GM19351 (cell line): ENCODE data around the gene TNFRSF19.
"Not testable (repeated sequence)": the region's sequence is repeated elsewhere in the genome, so short reads cannot be mapped to it uniquely, and the experiment has no call there.

Experiments
- ATAC-seq: cut with Tn5 transposase; IDR thresholded peaks from one replicate; pipeline ENCODE4 v1.9.1; 2021; ENCODE audit warnings: mild to moderate bottlenecking, moderate library complexity; ENCODE audit not compliant: unreplicated experiment

Gene TNFRSF19, protein sequence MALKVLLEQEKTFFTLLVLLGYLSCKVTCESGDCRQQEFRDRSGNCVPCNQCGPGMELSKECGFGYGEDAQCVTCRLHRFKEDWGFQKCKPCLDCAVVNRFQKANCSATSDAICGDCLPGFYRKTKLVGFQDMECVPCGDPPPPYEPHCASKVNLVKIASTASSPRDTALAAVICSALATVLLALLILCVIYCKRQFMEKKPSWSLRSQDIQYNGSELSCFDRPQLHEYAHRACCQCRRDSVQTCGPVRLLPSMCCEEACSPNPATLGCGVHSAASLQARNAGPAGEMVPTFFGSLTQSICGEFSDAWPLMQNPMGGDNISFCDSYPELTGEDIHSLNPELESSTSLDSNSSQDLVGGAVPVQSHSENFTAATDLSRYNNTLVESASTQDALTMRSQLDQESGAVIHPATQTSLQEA

DNA sequence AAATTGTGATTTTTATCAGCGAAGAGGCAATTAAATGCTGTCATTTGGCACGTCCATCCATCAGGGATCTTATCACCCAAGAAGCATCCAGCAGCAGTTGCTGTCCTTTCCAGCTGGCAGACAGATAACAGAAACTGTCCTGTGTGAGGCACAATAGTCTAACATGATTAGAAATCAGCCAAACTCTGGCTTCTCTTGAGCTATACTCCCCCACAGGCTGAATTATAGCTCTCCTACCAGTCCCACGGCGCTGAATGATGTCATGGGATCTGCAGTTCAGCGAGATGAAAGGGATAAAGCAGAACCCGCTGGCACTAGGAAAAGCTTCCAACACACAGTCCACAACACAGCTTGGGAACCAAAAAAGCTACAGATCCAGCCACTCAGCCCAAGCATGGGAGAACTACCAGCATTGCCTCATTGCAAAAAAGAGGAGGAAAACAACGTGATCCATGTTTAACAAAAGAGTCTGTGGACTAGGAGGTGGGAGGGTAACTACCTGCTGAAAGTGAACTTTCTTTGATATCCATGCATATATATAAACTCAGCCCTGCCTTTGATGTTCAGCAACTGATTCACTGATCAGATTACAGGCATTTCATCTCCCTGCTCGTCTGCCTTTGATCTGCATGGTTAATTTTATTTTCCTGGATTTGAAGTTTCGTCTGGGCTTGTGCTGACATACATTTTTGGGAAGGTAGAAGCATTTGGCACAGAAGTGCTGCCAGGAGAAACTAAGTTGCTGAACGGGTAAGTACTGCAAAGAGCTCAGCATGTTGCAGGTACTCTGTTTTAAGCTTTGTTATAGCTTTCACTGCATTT, at the start of gene TNFRSF19:
TSS of gene TNFRSF19 (plus strand) at position 314 of the 822 bp plus-strand sequence. CDS start 19,772 bp downstream, outside the sequence.
- no peak for ATAC-seq

GRCh38 chr13:23529926-23530325, 40.3 kb upstream of the TNFRSF19 start:
- not testable (repeated sequence) for ATAC-seq

DNA sequence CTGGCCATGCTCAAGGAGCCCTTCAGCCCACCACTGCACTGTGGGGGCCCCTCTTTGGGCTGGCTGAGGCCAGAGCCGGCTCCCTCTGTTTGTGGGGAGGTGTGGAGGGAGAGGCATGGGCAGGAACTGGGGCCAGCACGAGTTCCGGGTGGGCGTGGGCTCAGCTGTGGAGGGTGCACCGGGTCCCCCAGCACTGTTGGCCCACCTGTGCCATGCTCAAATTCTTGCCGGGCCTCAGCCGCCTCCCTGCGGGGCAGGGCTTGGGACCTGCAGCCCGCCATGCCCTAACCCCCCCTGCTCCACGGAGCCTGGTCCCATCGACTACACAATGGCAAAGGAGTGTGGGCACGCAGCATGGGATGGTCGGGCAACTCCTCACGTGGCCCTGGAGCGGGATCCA, 38.8 kb upstream of the TNFRSF19 start:
- no peak for ATAC-seq

GRCh38 chr13:23534090-23534489, 36.1 kb upstream of the TNFRSF19 start:
- ATAC-seq = no peak

- ATAC-seq = no peak
These were observed 28.9 kb upstream of the TNFRSF19 start for GRCh38 chr13:23541221-23541824.

DNA sequence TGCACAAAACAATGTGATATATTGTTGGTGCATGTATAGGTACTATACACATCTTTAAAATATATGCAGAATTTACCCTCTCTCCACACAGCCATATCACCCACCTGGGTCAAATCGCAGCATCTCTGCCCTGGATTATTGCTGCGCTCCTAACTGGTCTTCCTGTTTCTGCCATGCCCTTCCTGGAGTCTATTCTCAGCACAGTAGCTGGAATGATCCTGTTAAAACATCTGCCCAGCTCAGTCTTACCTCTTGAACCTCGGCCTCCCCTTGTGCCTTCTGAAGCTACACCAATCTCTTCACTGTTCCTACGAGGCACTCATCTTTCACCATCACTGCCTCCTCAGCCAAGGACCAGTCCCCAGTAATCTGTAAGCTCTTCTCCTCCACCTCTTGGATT, 25.5 kb upstream of the TNFRSF19 start:
- no peak for ATAC-seq

DNA sequence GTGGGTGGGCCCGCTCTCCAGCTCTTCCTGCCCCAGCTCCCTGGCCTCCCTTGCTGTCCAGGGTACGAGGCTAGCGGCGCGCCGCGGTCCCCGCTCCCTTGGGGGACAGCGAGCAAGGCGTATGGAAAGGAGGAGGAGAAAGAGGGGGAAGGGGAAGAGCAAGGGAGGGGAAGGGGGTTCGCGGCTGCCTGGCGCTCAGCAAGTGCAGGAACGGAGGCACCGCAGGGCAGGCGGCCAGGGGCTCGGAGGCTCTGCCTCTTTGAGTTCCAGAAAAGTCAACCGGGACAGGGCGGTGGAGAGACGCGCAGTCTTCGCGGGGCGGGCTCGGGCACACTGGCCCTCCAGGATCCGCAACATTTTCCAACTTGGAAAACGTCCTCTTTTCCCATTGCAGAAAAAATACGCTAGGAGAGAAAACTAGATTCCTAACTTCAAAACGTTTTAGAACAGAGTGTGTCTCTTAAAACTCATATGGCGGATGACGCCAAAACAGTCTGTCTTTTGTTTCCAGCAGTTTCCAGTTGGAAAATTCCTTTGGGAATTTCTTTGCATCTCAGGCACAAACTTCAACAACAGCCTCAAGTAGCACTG, 23.1 kb upstream of the TNFRSF19 start:
- ATAC-seq = no peak

DNA sequence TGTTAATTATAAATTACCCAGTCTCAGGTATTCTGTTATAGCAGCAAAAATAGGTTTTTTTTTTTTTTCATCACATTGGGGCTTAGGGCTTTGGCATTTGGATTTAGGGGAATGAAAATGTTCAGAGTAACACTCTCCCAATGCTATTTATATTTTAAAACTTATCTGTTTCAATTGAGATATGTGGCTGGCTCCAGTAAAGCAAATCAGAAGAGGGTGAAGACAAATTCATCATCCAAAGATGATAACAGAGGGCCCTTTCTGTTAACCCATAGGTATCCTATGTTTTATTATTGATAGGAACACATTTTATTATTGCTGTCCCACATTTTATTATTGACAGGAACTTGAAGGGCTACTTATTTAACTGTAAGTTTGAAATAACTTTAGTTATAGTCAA, 20.5 kb upstream of the TNFRSF19 start:
- no peak for ATAC-seq

DNA sequence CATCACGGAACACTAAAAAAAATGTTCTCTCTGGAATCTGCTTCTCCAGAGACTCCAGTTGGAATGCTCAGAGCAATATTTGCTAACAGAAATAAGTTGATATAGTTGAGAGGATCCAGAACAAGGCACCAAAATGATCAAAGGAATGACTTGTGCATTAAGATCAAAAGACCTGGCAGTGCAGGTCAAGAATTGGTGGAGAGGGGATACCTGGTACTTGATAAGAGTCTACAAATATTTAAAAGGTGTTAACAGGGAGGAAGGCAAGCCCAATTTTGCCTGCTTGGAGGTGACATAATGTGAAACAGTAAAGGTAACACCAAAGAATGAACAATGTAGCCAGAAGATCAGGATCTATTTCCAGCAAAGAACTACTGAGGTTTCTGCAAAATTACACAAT, 20.0 kb upstream of the TNFRSF19 start:
- ATAC-seq = no peak

DNA sequence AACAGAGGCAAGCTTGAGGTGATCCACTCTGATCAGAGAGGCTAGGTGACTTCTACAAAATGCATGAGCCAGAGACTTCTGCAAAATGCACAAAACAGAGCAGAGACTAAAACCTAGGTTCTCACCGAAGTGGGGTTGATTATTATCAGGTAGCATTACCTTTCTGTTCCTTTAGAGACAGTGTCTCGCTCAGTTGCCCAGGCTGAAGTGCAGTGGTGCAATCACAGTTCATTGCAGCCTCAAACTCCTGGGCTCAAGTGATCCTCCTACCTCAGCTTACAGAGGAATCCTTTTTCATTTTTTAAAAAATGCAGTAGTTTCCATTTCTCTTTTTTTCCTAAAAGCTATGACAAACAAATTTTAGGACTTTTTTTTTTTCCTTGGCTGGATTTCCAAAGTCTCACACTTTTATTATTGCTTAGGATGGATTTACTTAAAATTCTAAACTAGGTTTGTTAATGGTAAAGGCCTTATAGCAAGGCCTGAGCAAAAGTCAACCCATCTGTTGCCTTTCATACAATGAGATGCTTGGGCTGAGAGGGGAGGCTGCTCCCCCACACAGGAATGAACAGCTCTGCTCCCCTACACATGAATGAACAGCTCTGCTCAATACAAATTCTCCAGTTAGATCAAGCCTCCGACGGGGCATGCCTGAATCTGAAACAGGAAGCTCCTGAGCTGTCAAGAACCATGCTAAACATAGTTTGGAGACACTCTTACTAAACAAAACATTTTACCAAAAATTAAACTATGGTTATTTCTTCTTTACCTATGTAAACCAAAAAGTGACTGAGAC, 18.8 kb upstream of the TNFRSF19 start:
- no peak for ATAC-seq

- ATAC-seq = no peak
These were observed 18.0 kb upstream of the TNFRSF19 start for GRCh38 chr13:23552171-23552570.

GRCh38 chr13:23552661-23553060, 17.6 kb upstream of the TNFRSF19 start:
- no peak for ATAC-seq

DNA sequence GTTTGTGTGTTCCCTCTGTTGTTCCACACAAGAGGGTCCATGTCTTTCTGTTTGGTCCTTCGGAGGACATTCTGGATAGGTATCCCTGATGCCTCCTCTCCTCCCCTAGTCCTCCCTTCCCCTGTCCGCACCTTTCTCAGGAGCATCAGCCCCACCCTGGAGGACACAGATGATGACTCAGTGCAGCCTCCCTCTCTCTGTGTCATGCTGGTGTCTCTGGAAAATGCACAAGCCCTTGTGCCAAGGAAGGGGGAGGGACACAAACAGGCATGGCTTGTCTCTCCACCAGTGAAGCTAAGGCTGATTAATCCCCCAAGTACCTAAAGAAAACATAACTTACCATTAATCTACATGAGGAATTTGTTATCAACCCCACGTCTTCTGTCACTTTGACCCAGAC, 16.2 kb upstream of the TNFRSF19 start:
- ATAC-seq = no peak

GRCh38 chr13:23557043-23557442, 13.2 kb upstream of the TNFRSF19 start:
- ATAC-seq = no peak

- no peak for ATAC-seq
These were observed 12.5 kb upstream of the TNFRSF19 start for GRCh38 chr13:23557733-23558132.

DNA sequence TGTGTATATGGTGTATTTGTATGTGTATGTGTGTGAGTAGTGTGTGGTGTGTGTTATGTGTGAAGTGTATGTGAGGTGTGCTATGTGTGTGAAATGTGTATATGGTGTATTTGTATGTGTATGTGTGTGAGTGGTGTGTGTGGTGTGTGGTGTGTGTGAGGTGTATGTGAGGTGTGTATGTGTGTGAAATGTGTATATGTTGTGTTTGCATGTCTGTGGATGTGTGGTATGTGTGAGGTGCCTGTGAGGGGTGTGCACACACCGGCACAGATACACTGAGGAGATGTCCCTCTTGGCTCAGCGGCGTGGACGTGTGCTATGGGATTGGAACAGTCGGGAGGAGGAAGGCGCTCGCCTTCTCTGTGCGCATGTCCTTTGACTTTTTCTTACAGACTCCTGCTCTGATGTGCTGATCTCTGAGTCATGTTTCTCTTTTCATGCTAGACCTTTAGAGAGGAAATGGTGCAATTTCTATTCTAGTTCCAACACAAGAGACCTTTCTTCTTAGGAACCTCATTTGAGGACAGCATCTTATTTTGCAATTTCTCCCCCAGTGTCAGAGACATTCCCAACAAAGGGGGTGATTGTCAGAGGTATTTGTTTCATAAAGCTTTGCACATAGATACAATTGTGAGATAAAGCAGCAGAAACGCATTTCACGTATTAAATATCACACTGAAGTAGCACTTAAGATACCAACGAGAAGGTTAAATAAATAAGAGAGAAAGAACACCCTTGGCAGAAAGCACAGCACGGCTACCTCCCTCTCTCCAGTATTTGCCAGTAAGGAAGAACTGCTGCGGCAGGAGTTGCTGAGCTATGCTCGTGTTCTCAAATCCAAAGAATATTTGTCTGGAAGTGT, 11.3 kb upstream of the TNFRSF19 start:
- ATAC-seq = no peak

DNA sequence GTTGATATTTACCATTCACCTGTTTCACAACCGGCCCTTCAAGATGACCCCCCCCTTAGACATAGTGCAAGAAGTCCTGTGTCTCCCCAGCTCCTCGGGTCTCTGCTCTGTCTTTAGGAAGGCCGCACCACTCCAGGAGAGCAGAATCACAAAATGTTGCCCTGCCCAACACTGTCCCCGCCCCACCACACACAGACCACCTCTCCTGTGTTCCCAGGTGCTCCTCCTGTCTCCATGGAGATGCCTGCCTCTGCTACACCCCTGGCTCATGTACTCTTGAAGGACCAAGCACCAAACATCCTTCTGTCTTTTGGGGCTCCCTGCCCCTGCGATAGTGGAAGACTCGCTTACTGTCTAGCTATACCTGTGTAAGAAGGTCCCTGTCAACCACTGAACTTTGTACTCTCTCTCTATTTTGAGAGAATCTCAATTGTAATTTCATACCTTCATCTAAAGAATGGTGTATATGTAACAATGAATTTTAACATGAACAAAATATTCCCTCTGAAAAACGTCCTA, 9.6 kb upstream of the TNFRSF19 start:
- ATAC-seq = peak; percentile 37

- peak; percentile 92 for ATAC-seq
These were observed 9.0 kb upstream of the TNFRSF19 start for GRCh38 chr13:23561261-23561660.
